Left ventricle myocardium inferior (tissue), 1 donor: ENCODE results near the gene NTN3. TPM values are rescaled to one million over a fixed set of nuclear protein-coding genes. Genes with fewer than 3 reads are reported as not detected.

Experiments
- DNase-seq: peaks from one replicate; pipeline ENCODE4 v3.0.0-alpha.2; 2020
- H3K27ac ChIP-seq: fragments of 200-600 bp; replicated peaks from 2 replicates; pipeline ENCODE4 v1.8.0; 2021
- H3K27me3 ChIP-seq: fragments of 200-600 bp; 2 replicates; pipeline ENCODE4 v1.8.0; 2021; ENCODE audit warnings: low read depth
- H3K36me3 ChIP-seq: fragments of 200-600 bp; 2 replicates; pipeline ENCODE4 v1.8.0; 2021
- H3K4me1 ChIP-seq: fragments of 200-600 bp; 2 replicates; pipeline ENCODE4 v1.8.0; 2021
- H3K4me3 ChIP-seq: fragments of 200-600 bp; 2 replicates; pipeline ENCODE4 v1.8.0; 2021; ENCODE audit warnings: mild to moderate bottlenecking, moderate library complexity
- H3K9me3 ChIP-seq: fragments of 200-600 bp; replicated peaks from 2 replicates; pipeline ENCODE4 v1.8.0; 2021
- intact Hi-C: fragments of 100-400 bp; cut with micrococcal nuclease; formaldehyde crosslinking; loops from one replicate; pipeline ENCODE4 v1.11.0; 2022
- total RNA-seq: library from RNA; stranded (reverse); fragmentation: NEBNext Ultra II Directional; extraction: Animal tissue kit (Norgen Biotek cat#: 25700); gene quantifications from one replicate; pipeline ENCODE4 v1.2.1, GENCODE V29; 2021
- TF ChIP-seq, protein P1 (sequence below): fragments of 200-600 bp; IDR thresholded peaks from 2 replicates; pipeline ENCODE4 v1.8.0; 2021; ENCODE audit warnings: antibody characterized with exemption, mild to moderate bottlenecking, borderline replicate concordance
- donor health status: DM: no; HTN: yes; CAD: no; lungs with severe emphysema.

Gene NTN3
- total RNA-seq, 1 donor from 2014 or later = 0.14 TPM

DNA sequence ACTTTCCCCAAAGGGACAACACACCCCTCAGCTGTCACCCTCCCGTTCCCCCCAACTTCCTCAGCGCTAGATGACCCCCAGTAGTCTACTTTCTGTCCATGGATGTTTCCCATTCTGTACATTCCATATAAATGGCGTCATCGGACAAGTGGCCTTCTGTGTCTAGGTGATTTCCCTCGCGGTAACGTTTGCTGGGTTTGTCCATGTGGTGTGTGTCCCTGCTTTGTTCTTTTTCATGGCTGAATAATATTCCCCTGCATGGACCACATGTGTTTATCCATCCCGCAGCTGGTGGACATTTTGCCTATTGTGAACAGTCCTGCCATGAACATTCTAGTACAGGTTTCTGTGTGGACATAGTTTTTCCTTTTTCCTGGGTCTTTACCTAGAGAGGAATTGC is 18.4 kb upstream of the NTN3 start:
- TF ChIP-seq, protein P1, sequence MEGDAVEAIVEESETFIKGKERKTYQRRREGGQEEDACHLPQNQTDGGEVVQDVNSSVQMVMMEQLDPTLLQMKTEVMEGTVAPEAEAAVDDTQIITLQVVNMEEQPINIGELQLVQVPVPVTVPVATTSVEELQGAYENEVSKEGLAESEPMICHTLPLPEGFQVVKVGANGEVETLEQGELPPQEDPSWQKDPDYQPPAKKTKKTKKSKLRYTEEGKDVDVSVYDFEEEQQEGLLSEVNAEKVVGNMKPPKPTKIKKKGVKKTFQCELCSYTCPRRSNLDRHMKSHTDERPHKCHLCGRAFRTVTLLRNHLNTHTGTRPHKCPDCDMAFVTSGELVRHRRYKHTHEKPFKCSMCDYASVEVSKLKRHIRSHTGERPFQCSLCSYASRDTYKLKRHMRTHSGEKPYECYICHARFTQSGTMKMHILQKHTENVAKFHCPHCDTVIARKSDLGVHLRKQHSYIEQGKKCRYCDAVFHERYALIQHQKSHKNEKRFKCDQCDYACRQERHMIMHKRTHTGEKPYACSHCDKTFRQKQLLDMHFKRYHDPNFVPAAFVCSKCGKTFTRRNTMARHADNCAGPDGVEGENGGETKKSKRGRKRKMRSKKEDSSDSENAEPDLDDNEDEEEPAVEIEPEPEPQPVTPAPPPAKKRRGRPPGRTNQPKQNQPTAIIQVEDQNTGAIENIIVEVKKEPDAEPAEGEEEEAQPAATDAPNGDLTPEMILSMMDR = no peak
- intact Hi-C loops = no loop called here

DNA sequence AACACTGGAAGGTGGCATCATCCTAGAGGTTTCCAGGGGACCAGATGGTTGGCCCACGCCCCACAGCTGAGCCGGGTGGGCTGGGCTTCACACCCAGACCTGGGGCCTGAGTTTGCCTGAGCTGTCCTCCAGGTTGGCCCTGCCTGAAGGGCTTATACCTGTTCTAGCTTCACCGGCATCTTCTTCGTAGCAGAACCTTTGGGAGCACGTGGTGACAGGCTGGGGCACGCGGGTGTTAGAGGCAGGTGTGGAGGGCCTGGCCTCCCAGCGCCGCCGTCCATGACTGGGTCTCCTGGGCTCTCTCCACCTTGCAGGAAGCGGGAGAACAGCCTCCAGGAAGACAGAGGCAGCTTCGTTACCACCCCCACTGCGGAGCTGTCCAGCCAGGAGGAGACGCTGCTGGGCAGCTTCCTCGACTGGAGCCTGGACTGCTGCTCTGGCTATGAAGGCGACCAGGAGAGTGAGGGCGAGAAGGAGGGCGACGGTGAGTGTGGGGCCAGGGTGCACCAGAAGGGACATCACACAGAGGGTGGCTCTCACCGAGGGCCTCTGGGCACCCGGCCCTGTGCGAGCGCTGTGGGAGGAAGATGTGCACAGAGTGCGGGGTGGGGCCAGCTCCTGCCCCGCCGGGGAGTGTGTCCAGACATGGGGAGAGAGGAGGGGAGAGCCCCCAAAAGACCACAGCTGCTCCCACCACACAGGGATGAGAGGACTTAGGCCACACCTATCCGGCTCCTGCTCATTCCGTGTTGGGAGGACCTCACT is 15.8 kb upstream of the NTN3 start:
- peaks cover 14% of the 10 kb centered on the region for H3K4me1 ChIP-seq

More for the DNA sequence above, 18.4 kb upstream of the NTN3 start:
- H3K27me3 ChIP-seq = no peaks in the 10 kb centered on the region
- no peak for DNase-seq
- no peaks in the 10 kb centered on the region for H3K4me1 ChIP-seq
- H3K4me3 ChIP-seq = no peak overlapping the region
- H3K27ac ChIP-seq = no peak overlapping the region
- H3K36me3 ChIP-seq = peaks cover 7% of the 10 kb centered on the region
- no peaks in the 10 kb centered on the region for H3K9me3 ChIP-seq

DNA sequence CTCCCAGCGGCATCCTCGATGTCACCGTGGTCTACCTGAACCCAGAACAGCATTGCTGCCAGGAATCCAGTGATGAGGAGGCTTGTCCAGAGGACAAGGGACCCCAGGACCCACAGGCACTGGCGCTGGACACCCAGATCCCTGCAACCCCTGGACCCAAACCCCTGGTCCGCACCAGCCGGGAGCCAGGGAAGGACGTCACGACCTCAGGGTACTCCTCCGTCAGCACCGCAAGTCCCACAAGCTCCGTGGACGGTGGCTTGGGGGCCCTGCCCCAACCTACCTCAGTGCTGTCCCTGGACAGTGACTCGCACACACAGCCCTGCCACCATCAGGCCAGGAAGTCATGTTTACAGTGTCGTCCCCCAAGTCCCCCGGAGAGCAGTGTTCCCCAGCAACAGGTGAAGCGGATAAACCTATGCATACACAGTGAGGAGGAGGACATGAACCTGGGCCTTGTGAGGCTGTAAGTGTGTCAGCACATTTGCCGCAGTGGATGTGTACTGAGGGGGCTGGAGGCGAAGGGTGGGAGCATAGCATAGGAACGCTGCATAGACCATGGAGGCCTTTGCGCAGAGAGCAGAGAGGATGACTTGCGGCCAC is 14.4 kb upstream of the NTN3 start:
- no peaks in the 10 kb centered on the region for H3K9me3 ChIP-seq
- H3K27ac ChIP-seq = no peak overlapping the region
- H3K36me3 ChIP-seq = peaks cover 7% of the 10 kb centered on the region
- intact Hi-C loops = no loop called here
- TF ChIP-seq, protein P1 = no peak
- peaks cover 18% of the 10 kb centered on the region for H3K4me1 ChIP-seq
- DNase-seq = no peak
- no peaks in the 10 kb centered on the region for H3K27me3 ChIP-seq
- H3K4me3 ChIP-seq = no peak overlapping the region

More for the DNA sequence above, 15.8 kb upstream of the NTN3 start:
- intact Hi-C loops = no loop called here
- H3K36me3 ChIP-seq = peaks cover 7% of the 10 kb centered on the region
- no peak overlapping the region for H3K4me3 ChIP-seq
- H3K9me3 ChIP-seq = no peaks in the 10 kb centered on the region
- no peak for DNase-seq
- H3K27me3 ChIP-seq = no peaks in the 10 kb centered on the region
- TF ChIP-seq, protein P1 = no peak
- H3K27ac ChIP-seq = no peak overlapping the region

DNA sequence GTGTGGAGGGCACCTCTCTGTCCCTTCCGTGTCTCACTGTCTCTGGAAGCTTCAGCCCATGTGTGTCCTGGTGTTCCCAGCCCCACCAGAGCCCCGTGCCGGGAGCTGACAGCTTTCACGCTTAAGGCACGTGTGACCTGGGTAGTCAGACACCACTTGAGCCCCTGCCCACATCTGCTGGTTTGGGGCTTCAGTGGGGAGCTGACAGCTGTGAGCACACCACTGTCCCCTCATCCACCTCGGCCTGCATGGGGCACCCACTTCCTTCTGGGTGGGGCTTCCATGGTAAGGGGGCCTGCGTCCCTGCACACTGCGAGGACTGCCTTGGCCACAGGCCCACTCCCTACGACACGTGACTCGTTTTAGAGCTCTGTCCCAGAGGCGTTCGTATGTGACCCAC is 13.8 kb upstream of the NTN3 start:
- H3K27me3 ChIP-seq = no peaks in the 10 kb centered on the region
- intact Hi-C loops = no loop called here
- TF ChIP-seq, protein P1 = no peak
- H3K27ac ChIP-seq = no peak overlapping the region
- no peak overlapping the region for H3K4me3 ChIP-seq
- DNase-seq = no peak
- peaks cover 18% of the 10 kb centered on the region for H3K4me1 ChIP-seq
- H3K9me3 ChIP-seq = no peaks in the 10 kb centered on the region
- peaks cover 7% of the 10 kb centered on the region for H3K36me3 ChIP-seq

DNA sequence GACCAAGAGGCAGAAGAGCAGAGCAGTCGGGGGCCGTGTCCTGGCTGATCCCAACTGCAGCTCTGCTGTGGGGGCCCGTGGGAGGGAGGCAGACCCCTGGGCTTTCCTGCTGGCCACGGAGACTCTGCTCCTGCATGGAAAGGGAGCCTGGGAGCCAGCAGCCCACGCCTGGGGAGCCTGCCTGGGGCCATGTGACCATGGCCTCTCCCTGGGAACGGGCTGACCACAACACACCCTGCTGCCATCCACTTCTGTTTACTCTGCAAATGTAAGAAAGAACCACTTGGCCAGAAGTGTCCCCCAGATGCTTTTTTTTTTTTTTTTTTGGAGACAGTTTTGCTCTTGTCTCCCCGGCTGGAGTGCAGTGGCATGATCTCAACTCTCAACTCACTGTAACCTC is 13.2 kb upstream of the NTN3 start:
- no peaks in the 10 kb centered on the region for H3K27me3 ChIP-seq
- peaks cover 7% of the 10 kb centered on the region for H3K36me3 ChIP-seq
- TF ChIP-seq, protein P1 = no peak
- peaks cover 18% of the 10 kb centered on the region for H3K4me1 ChIP-seq
- DNase-seq = no peak
- no peaks in the 10 kb centered on the region for H3K9me3 ChIP-seq
- intact Hi-C loops = no loop called here
- no peak overlapping the region for H3K4me3 ChIP-seq
- no peak overlapping the region for H3K27ac ChIP-seq
